ENCODE results near the gene PDPK1.
"Not testable (repeated sequence)": the region's sequence is repeated elsewhere in the genome, so short reads cannot be mapped to it uniquely, and the experiment has no call there.

Gene PDPK1

DNA sequence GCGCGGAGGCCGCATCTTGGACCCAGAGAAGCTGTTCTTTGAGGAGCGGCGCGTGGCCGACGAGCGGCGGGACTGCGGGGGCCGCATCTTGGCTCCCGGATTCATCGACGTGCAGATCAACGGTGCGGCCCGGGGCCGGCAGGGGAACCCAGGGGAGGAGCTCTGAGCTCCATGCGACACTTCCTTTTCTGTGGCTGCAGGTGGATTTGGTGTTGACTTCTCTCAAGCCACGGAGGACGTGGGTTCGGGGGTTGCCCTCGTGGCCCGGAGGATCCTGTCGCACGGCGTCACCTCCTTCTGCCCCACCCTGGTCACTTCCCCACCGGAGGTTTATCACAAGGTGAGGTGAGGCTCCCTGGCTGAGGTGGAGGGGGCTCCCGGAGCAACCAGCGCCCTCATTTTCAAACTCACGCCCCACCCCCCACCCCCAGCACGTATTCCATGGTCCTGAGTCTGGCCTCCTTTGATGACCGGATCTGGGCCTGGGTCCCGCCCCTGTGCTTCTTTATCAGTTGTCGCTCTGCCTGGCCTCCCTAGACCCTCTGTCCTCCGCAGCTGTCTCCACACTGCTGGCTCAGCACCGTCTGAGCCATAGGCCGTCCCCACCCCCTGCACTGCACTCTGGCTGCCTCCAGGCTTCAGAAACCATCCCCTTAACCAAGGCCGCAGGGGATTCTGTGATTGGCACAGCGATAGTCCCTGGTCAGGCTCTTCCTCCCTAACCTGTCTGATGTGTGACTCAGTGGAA, 16.9 kb upstream of the PDPK1 start:
- H3K27ac ChIP-seq, result peak overlapping the region; percentile 55
- no peak for DNase-seq (ENCODE audit: low read depth, low spot score)

DNA sequence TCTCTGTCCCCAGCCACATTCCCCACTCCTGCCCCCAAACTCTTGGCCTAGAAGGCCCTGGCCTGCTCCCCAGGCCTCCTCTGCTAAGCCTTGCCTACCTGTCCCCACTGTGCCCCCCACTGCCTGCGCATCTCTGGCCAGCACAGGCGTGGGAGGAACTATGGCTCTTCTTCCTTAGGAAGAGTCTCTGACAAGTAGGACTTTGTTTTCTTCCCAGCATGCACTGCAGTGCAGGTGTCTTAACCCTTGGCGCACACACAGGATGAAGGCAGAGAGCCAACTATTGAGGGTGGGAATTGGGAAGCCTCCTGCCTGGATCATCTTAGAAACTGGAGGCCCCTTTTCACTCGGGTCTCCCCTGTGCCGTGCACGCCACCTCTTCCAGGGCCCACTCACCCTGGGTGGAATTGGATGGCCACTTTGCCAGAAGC, 14.0 kb upstream of the PDPK1 start:
- no peak overlapping the region for H3K27ac ChIP-seq
- DNase-seq (ENCODE audit: low read depth, low spot score), result no peak

DNA sequence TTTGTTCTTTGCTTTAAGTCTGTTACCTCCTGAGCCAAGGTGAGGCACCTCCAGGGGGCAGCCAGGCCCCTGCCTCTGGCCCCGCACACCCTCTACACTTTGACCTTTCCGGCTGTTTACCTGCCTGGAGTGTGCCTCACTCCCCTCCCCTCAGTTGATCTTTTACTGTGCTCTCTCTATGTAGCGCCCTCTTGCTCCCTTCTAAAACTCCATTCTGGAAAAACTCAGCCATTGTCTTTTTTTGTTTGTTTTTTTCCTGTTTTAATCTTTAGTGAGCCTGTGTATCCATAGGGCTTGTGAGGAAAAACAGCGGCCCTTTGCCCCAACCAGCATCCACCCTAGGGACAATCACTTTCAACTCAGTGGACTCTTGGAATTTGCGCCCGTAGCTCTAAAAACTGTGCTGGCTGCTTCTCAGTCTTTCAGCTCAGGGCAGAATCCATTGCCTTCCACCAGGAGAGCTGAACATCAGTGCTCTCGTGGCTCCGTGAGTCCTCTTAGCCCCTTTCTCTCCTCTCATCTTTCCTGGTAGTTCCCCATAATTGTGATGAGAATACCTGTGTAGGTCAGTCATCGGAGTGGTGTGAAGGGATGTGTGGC, 13.4 kb upstream of the PDPK1 start:
- DNase-seq (ENCODE audit: low read depth, low spot score), result no peak

DNA sequence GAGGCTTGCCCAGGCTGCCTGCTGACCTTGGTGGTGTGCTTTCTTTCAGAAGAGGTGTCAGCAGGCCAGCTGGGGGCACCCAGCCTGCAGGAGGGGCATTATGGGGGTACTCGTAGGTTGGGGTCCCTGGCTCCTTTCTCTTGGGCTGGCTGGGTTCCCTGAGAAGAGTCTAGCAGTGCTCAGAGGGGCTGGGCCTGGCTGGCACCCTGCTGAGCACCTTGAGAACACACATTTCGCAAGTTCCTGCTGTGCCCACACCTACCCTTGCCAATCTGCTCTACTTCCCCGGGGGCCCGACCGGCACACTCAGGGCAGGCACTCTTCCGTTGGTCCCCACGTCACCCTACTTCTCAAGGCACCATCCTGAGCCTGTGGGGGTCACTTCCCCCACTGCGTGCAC, 11.7 kb upstream of the PDPK1 start:
- no peak overlapping the region for H3K27ac ChIP-seq
- DNase-seq (ENCODE audit: low read depth, low spot score), result no peak

More for the DNA sequence above, 13.4 kb upstream of the PDPK1 start:
- no peak overlapping the region for H3K27ac ChIP-seq

DNA sequence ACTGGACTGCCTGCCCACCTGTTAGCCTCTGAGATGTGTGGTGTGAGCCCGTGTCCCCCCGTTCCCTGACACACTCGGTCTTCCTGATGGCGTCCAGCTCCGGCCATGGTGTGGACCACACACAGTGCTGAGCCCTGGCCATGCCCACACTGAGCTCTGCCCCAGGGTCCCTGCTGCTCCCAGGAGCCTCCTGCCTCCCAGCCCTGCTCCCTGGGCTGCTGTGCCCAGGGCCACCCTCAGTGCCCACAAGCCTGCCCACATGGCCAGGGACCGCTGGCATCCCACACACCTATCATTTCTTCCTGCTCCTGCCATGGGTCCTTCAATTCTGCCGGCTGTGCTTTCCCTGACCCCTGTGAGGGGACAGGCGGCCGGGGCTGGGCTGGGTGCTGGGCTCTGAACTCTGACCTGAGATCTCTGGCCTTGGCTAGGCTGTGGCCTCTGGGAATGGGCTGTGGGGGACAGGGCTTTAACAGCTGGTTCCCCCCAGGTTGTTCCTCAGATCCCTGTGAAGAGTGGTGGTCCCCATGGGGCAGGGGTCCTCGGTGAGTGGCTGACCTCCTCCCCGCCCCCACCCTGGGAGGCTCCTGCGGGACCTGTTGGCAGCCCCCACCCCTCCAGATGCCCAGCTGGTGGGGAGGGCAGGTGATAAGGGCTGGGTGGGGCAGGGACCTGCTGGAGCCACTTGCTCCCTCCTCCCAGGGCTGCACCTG, 10.6 kb upstream of the PDPK1 start:
- DNase-seq (ENCODE audit: low read depth, low spot score), result no peak
- no peak overlapping the region for H3K27ac ChIP-seq

DNA sequence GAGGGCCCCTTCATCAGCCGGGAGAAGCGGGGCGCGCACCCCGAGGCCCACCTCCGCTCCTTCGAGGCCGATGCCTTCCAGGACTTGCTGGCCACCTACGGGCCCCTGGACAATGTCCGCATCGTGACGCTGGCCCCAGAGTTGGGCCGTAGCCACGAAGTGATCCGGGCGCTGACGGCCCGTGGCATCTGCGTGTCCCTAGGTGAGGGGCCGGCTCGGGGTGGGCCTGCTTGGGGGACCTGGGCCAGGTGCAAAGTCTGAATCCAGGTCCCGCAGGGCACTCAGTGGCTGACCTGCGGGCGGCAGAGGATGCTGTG, 10.1 kb upstream of the PDPK1 start:
- DNase-seq (ENCODE audit: low read depth, low spot score), result no peak
- no peak overlapping the region for H3K27ac ChIP-seq

DNA sequence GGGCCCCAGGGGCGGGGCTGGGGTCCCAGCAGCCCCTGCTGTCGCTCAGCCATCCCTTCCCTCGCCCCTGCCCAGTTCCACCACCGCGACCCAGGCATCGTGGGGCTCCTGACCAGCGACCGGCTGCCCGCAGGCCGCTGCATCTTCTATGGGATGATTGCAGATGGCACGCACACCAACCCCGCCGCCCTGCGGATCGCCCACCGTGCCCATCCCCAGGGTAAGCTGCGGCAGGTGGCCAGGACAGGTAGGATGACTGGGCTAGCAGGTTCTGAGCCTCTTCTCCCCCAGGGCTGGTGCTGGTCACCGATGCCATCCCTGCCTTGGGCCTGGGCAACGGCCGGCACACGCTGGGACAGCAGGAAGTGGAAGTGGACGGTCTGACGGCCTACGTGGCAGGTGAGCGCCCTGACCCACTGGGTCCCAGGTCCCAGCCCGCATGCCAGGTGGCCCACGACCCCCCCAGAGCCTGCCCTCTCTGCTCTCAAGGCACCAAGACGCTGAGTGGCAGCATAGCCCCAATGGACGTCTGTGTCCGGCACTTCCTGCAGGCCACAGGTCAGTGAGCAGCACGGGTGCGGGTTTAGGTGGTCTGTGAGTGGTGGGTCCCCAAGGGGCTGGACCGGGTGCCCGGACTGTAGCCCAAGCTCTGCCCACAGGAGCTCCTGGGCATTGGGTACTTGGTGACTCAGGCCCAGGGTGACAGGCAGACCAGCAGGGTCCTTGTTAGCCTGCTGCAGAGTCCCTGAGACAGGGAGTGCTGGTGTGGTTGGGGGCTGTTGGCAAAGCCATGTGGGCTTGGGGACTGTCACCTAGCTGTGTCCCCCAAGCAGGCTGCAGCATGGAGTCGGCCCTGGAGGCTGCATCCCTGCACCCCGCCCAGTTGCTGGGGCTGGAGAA, 9.4 kb upstream of the PDPK1 start:
- H3K27ac ChIP-seq, result no peak overlapping the region
- DNase-seq (ENCODE audit: low read depth, low spot score), result no peak

DNA sequence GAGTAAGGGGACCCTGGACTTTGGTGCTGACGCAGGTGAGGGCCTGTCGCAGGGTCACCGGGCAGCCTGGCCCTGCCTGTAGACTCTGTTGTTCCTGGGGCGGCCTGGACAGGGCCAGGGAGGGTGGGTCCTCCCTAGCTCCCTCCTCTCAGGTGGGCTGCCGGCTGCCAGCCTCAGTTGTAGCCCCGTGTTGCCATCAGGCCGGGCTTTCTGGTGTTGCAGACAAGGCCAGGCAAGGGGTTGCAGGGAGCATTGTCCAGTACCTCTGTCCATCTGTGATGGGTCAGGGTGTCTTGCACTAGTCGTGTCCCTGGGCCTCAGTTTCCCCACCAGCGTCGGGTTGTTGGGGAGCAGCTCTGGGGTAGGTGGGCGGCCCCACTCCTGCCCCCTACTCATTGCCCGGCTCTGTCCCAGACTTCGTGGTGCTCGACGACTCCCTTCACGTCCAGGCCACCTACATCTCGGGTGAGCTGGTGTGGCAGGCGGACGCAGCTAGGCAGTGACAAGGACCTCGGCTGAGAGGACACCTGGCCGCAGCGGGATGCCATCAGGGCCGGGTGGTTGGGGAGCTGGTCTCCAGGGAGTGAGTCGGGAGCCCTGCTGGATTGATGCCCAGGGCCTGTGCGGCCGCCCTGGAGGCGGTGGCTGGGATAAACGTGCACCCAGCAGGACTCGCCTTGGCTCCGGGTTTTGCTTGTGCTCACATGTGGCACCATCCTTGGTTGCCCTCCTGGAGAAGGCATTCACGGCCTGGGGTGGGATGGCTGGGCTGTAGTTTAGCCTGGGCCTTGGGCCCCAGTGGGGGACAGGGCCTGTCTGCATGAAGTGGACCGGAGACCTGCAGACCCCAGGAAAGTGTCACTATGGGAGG, 8.5 kb upstream of the PDPK1 start:
- no peak overlapping the region for H3K27ac ChIP-seq
- DNase-seq (ENCODE audit: low read depth, low spot score), result no peak

DNA sequence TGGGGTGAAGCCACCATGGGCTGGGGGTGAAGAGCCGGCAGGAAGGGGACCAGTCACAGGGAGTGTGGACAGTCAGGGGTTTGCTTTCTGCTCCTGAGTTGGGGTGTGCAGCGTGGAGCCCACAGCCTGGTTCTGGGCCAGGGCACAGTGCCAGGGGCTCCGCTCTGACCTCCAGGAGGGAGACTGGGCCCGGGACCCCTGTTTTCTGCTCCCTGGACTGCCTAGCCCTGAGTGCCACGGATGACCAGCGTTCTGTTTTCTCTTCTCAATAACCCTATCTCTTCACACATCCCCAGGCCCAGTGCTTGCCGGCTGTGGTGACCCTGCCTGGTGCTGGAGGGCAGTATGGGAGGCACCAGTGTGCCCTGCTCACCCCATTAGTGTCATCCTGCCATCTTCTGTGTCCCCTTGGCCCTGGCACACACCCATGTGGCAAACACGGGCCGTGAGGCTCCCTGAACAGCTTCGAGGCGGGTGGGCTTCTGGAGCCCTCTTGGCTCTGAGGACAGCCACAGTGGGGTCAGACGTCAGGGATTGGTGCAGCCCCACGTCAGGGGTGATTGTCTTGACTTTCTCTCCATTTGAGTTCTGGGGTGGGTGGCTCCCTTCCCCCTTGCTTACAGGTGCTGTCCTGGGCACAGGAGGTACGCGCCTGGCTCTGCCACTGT, 7.7 kb upstream of the PDPK1 start:
- no peak overlapping the region for H3K27ac ChIP-seq
- DNase-seq (ENCODE audit: low read depth, low spot score), result no peak

DNA sequence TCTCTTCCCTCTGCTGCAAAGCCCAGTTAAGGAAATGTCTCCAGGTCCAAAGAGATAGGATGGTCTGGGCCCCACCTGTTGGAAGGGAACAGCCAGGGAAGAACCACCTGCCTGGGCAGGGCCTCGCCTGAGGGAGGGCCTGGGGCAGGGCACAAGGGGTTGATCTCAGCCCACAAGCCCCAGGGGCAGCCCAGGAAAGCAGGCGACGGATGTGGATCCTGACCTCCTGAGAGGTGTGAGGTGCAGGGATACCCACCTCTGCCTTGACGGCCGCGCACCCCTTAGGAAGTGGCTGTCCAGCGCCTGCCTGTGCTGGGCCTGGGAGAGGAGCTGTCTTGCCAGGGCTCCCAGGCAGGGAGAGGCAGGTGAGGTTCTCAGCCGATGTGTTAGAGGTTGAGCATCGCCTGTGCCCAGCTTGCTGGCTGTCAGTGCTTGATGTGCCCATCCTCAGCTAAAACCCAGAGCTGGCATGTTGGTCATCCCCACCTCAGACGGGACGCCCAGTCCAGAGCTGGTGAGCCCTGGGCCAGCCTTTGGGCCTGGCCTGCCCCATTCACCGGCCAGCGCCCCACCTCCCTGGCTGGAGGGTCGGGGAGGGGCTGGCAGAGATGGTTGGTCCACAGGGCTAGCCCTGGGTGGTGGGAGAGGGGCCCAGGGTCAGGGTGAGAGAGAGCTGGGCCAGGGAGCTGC, 7.0 kb upstream of the PDPK1 start:
- DNase-seq (ENCODE audit: low read depth, low spot score), result no peak
- peak overlapping the region; percentile 72 for H3K27ac ChIP-seq

DNA sequence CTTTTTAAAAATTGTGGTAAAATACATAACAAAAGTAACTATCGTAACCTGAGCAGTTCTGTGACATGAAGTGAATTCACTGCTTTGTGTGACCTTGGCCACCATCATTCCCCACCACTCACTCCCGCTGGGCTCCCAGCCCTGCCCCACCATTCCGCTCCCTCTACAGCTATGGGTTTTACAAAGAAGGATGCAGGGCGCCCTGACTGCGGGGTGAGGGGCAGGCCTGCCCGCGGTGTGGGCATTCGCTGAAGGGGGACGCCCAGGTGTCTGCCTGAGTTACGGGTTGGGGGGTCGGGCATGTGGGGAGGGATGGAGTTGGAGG, 6.5 kb upstream of the PDPK1 start, which contains the start of gene CEMP1:
Gene CEMP1, minus strand, starts transcription at position 38 of the 325 bp plus-strand sequence. CDS start 335 bp downstream, outside the sequence.
- no peak for DNase-seq (ENCODE audit: low read depth, low spot score)
- H3K27ac ChIP-seq, result peak within 1 kb of the TSS; percentile 72

DNA sequence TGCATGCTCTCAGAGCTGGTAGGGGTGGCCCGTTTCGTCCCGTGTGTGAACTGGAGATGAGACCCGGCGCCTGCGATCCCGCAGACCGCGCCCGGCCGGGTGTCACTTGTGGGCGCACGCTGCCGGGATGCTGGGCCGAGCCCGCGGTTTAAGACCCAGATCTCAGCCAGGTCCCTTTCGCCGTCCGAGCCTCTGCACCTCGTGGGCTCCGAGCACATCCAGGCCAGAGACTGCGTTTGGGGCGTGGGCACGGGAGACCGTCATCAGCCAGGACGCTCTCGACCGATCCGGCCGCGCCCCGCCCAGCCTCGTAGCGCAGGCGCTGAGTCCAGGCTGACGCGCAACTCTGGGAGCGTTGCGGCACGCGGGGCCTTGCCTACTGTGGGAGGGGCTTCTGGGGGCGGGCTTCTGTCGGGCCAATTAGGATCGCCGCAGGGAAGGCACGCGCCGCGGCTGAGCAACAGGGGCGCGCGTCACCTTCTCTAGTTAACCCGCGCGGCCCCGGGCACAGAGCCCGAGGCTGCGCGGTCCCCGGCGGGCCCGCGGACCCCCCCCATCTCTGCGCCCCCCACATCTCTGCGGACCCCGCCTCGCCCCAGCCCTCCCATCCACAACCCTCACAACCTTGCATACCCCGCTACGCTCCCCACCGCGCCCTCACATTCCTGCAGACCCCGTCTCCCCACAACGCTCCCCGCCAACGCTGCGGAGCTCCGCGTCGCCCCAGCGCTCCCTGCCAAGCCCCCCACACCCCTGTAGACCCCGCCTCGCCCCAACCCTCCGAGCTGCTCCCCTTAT, 5.9 kb upstream of the PDPK1 start:
- peak; percentile 86 for DNase-seq (ENCODE audit: low read depth, low spot score)
- peak overlapping the region; percentile 72 for H3K27ac ChIP-seq

DNA sequence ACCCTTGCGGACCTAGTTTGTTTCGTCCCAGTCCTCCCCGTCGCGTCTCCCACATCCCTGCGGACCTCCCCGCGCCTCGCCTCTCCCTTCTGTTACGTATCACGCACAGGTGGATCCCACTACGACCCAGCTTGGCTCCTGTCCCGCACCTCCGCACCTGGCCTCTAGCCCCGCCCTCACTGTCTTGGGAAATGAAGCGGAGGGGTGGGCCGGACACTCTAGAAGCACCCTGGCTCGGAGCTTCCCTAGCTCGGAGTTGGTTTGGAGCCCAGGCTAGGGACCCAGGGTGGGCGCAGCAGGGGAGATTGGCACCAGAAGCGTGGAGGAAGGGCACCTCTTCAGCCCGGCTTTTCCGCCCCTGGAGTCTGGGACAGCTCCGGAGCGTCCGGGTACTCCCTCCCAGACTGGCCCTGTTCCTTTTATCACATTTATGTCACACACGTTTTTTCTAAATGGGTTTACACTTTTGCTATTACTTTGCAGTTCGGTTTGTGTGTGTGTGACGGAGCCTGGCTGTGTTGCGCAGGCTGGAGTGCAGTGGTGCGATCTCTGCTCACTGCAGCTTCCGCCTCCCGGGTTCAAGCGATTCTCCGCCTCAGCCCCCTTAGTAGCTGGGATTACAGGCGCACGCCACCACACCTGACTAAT, 5.2 kb upstream of the PDPK1 start:
- DNase-seq (ENCODE audit: low read depth, low spot score), result no peak

DNA sequence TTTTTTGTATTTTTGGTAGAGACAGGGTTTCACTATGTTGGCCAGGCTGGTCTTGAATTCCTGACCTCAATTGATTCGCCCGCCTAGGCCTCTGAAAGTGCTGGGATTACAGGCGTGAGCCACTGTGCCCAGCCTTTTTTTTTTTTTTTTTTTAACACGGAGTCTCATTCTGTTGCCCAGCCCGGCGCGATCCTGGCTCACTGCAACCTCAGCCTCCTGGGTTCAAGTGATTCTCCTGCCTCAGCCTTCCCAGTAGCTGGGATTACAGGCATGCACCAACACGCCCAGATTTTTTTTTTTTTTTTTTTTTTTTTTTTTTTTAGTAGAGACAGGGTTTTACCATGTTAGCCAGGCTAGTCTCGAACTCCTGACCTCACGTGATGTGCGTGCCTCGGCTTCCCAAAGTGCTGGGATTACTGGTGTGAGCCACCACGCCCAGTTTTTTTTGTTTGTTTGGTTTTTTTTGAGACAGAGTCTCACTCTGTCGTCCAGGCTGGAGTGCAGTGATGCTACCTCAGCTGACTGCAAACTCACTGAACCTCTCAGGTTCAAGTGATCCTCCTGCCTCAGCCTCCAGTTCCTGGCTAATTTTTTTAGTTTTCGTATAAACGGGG, 4.6 kb upstream of the PDPK1 start:
- DNase-seq (ENCODE audit: low read depth, low spot score), result not testable (repeated sequence)

More for the DNA sequence above, 5.2 kb upstream of the PDPK1 start:
- H3K27ac ChIP-seq, result peak overlapping the region; percentile 72

DNA sequence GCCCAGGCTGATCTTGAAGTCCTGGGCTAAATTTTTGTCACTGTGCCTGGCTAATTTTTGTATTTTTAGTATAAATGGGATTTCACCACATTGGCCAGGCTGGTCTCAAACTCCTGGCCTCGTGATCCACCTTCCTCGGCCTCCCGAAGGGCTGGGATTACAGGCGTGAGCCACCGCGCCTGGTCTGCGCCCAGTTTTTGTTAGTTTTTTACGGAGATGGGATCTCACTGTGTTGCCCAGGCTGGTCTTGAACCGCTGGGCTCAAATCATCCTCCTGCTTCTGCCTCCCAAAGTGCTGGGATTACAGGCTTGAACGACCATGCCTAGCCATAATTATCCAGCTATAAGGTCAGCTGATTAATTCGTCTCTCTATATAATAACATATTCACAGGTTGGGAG, 3.9 kb upstream of the PDPK1 start:
- no peak overlapping the region for H3K27ac ChIP-seq
- DNase-seq (ENCODE audit: low read depth, low spot score), result no peak

More for the DNA sequence above, 4.6 kb upstream of the PDPK1 start:
- H3K27ac ChIP-seq, result peak overlapping the region; percentile 72

DNA sequence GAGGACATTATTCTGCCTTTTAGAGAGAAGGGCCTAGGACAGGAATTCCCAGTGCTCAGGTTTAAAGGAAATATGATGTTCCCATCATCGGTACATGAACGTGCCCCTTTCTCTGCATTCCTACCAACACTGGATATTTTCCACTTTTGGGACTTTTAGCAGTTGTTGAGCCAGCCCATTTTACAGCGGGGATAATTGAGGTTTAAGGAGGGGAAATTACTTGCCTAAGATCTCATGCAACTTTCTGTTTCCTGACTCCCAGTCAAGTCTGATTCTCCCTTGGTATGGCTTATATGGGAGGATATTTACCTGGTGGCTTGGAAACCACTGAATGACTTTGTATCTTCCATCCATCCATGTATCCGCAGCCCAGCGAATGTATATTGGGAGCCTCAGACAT, 3.5 kb upstream of the PDPK1 start:
- H3K27ac ChIP-seq; DNase-seq (ENCODE audit: low read depth, low spot score): not testable (repeated sequence)

DNA sequence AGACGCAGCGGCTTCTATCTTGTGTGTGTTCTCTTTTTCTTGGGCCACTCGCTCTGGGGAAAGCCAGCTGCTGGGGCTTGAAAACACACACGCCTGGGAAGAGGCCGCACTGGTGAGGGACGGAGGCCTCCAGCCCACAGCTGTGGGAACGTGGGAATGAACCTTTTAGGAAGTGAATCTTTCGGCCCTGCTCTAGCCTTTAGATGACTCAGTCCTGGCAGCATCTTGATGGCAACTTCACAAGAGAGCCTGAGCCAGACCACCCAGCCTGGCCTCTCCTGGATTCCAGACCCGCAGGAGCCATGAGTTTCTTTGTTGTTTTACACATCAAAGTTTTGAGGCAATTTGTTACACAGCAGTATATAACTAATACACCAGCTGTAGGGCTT, 2.2 kb upstream of the PDPK1 start:
- DNase-seq (ENCODE audit: low read depth, low spot score), result no peak
- H3K27ac ChIP-seq, result no peak overlapping the region

Measured in epithelial cell of prostate (primary cell).